Sigmoid colon (tissue), 4 donors: Measurements from ENCODE around the gene SDR42E2.

Experiments
- CTCF ChIP-seq, 4 experiments: fragments of 450-650 bp in 3 of 4; fragments of 200-600 bp in 1 of 4; IDR thresholded peaks; one replicate each; pipeline ENCODE4 v1.5.1; 2016 to 2019; ENCODE audit warnings: antibody characterized with exemption in 4 of 4, mild to moderate bottlenecking in 3 of 4, moderate library complexity in 2 of 4
- EP300 ChIP-seq, 4 donors: sonication (generic); formaldehyde crosslinking; IDR thresholded peaks; one replicate each; pipeline ENCODE4 v1.6.1; 2017; ENCODE audit warnings: antibody characterized with exemption in 4 of 4
- POLR2A ChIP-seq, 2 donors: fragments of 450-650 bp; IDR thresholded peaks; one replicate each; pipeline ENCODE4 v1.6.1; 2016; ENCODE audit warnings: antibody characterized with exemption in 2 of 2, mild to moderate bottlenecking in 2 of 2, moderate library complexity in 2 of 2
- POLR2AphosphoS5 ChIP-seq, 4 donors: sonication (generic); formaldehyde crosslinking; IDR thresholded peaks; one replicate each; pipeline ENCODE4 v1.6.1; 2017; ENCODE audit warnings: antibody characterized with exemption in 4 of 4

DNA sequence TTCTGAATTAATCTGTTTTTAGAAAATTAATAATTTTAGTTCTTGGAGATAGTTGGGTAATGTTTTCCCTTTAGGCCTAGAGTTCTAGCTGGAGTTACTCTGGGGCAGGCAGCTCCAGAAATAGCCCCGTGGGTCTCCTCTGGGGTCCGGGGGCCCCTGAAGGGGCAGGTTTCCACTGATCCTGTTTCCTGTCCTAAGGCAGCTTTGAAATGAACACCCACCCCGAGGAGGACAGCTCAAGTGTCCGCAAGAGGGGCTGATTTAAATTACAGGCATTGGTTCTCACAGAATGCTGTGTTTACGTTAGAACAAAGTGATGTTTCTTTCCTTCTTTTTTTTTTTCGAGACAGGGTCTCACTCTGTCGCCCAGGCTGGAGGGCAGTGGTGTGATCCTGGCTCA, 67.6 kb downstream of the SDR42E2 start:
- no peak for TF ChIP-seq POLR2AphosphoS5 (IDR thresholded peaks at IDR 0.05)
- no peak for TF ChIP-seq CTCF (IDR thresholded peaks at IDR 0.05)
- no peak for TF ChIP-seq EP300 (IDR thresholded peaks at IDR 0.05)
- TF ChIP-seq POLR2A (IDR thresholded peaks at IDR 0.05) = no peak
